Ammon's horn (tissue), 1 donor: ENCODE results near the gene DSTN.

Experiments used
- DNase-seq: peaks from one replicate; pipeline ENCODE4 v3.0.0-alpha.2; 2016; ENCODE audit warnings: low spot score

Gene DSTN

GRCh38 chr20:17637413-17637780 lies 67.5 kb downstream of the DSTN start:
- no peak for DNase-seq

GRCh38 chr20:17637985-17638640 lies 68.2 kb downstream of the DSTN start:
- DNase-seq: no peak

GRCh38 chr20:17638835-17639407 lies 69.0 kb downstream of the DSTN start:
- DNase-seq: no peak

- DNase-seq: no peak
These were observed 70.4 kb downstream of the DSTN start for GRCh38 chr20:17640146-17640874.

GRCh38 chr20:17640875-17641378 lies 71.1 kb downstream of the DSTN start:
- DNase-seq: no peak

- no peak for DNase-seq
These were observed 71.7 kb downstream of the DSTN start for GRCh38 chr20:17641520-17641964.

- no peak for DNase-seq
These were observed 72.1 kb downstream of the DSTN start for GRCh38 chr20:17641993-17642392.

- no peak for DNase-seq
These were observed 72.8 kb downstream of the DSTN start for GRCh38 chr20:17642404-17643269.

- no peak for DNase-seq
These were observed 73.8 kb downstream of the DSTN start for GRCh38 chr20:17643531-17644188.

GRCh38 chr20:17644451-17644850 lies 74.6 kb downstream of the DSTN start:
- no peak for DNase-seq

- no peak for DNase-seq
These were observed 75.1 kb downstream of the DSTN start for GRCh38 chr20:17645010-17645409.

- DNase-seq: no peak
These were observed 75.8 kb downstream of the DSTN start for GRCh38 chr20:17645546-17646208.

- DNase-seq: no peak
These were observed 76.5 kb downstream of the DSTN start for GRCh38 chr20:17646209-17646960.

GRCh38 chr20:17646961-17647301 lies 77.1 kb downstream of the DSTN start:
- DNase-seq: no peak

- no peak for DNase-seq
These were observed 77.8 kb downstream of the DSTN start for GRCh38 chr20:17647391-17648314.

GRCh38 chr20:17648315-17648646 lies 78.4 kb downstream of the DSTN start:
- no peak for DNase-seq

- DNase-seq: no peak
These were observed 79.2 kb downstream of the DSTN start for GRCh38 chr20:17648791-17649730.
